Activated gamma-delta T cell treated with anti-CD3 and anti-CD28 coated beads, Interleukin-2, amount 50 U/mL, for 16 hours (primary cell): ENCODE data around the gene CYP26C1.

ENCODE experiments used
- DNase-seq: peaks from one replicate; pipeline ENCODE4 v3.0.0-alpha.2; 2020; ENCODE audit warnings: low read depth

The CYP26C1 gene, protein sequence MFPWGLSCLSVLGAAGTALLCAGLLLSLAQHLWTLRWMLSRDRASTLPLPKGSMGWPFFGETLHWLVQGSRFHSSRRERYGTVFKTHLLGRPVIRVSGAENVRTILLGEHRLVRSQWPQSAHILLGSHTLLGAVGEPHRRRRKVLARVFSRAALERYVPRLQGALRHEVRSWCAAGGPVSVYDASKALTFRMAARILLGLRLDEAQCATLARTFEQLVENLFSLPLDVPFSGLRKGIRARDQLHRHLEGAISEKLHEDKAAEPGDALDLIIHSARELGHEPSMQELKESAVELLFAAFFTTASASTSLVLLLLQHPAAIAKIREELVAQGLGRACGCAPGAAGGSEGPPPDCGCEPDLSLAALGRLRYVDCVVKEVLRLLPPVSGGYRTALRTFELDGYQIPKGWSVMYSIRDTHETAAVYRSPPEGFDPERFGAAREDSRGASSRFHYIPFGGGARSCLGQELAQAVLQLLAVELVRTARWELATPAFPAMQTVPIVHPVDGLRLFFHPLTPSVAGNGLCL

DNA sequence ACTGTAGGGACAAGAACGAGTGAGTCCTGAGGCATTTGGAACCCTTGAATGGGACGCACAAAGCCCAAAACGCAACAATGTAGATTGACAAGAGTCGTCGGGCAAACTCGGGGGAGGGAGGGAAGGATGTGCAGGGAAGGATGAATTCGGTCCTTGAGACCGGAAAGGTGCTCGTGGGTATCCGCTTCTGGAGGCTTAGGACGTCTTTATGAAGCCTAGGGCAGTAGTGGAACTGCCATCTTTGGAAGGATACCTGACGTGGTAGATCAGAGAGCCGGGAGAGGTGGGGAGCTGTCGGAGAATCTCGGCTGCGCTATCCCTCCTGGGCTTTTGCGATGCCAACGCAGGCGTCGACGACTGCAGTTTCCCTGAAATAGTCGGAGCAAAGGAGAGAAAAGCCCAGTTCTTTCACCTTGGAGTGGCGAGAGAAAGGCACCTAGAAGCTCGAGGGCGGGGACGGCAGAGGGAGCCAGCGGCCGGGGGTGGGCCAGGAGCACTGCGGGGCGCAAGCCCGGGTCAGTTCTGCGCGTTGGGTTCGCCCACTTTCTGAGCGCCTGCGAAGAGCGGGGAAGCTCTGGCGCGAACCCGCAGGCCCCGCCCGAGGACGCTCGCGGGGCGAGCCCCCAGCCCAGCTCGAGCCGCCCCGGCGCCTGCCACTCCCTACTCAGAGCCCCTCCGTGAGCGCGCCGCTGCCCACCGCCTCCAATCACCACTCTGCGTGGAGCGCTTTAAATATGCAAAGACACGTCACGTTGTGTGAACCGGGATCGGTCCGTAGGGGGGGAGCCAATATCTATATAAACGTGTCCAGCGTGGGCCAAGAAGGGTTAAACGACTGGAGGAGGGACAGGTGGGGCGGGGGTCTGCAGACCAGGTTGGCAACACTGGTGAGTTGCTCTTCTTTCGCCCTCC lies at the start of gene CYP26C1:
Gene CYP26C1, plus strand, starts transcription at position 824 of the 912 bp plus-strand sequence. CDS start 466 bp downstream, outside the sequence.
- DNase-seq: no peak

DNA sequence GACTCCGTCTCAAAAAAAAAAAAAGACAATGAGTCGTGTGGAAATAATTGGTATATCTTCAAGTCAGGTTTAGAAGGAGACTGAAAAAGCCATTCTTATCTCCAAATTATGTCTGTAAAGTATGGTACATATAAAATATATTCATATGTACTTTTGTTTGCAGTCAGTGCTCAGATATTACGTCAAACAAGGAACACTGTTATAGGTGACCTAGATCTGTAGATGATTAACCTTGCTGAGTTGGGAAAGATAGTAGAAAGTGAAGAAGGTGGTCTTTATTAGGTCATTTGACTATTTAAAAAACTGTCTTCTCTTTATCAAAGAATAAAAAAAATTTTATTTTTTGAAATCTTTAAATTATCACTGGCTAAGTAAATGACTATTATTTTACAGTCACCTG lies 44.9 kb upstream of the CYP26C1 start:
- no peak for DNase-seq

- DNase-seq: no peak
Measured at GRCh38 chr10:93023013-93023650, 37.5 kb upstream of the CYP26C1 start.

DNA sequence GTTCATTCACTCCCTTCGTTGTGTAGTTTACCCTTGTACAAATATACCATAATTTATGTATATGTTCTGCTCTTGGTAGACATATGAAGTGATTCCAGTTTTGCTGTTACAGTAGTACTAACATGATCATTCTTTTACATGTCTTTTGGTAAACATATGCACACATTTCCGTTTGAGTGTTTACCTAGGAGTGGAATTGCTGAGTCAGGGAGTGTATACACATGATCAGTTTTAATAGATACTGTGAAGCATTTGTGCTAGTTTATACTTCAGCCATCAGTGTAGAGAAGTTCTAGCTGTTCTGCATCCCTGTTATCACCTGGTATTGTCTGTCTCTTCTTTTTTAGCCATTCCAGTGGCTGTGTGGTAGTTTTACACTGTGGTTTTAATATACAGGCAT lies 34.5 kb upstream of the CYP26C1 start:
- DNase-seq: no peak

DNA sequence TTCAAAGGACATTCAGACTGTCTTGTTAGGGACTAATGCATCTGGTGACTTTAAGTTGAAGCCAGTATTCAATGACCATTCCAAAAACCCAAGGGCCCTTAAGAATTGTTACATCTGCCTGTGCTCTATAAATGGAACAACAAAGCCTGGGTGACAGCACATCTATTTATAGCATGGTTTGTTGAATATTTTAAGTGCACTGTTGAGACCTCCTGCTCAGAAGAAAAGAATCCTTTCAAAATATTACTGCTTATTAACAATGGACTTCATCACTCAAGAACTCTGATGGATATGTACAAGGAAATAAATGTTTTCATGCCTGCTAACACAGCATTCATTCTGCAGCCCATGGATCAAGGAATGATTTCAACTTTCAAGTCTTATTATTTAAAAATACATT lies 33.1 kb upstream of the CYP26C1 start:
- no peak for DNase-seq

- no peak for DNase-seq
Measured at GRCh38 chr10:93028883-93029282, 31.7 kb upstream of the CYP26C1 start.

DNA sequence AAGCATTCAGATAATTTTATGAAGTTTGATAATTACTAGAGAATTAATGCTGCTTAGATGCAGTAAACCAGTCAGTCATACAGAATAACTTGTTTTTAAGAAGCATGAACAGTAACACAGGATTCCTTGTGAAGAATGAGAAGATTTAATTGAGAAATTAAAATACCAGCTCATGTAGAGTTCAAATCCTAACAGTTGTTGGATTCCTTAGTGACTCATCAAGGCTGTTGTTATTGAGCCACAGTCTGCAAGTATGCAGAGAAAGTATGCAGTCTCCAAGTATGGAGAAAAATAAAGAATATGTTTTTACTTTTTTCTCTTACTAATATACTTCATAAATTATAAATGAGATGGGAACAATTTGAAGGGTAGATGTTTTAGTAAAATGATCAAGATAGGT lies 30.2 kb upstream of the CYP26C1 start:
- no peak for DNase-seq

GRCh38 chr10:93032105-93032808 lies 28.3 kb upstream of the CYP26C1 start:
- no peak for DNase-seq

- DNase-seq: no peak
Measured at GRCh38 chr10:93032809-93033137, 27.8 kb upstream of the CYP26C1 start.

- DNase-seq: no peak
Measured at GRCh38 chr10:93034426-93034825, 26.2 kb upstream of the CYP26C1 start.

DNA sequence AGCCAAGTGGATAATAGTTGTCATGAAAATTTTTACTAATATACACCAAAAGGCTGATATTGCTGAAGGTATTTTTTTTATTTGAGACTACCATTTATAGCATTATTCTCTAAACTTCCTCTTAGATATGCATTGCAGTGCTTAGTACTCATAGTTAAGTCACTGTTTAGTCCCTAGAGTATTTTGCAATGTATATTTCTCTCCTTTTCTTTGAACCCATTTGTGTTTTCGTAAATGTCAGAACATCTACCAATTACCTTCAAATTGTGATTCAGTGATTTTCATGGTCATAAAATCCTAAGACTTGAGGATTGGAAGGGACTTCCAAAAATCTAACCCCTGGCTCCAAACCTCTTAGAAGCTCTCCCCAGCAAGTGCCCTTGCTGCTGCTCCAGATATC lies 21.5 kb upstream of the CYP26C1 start:
- no peak for DNase-seq

DNA sequence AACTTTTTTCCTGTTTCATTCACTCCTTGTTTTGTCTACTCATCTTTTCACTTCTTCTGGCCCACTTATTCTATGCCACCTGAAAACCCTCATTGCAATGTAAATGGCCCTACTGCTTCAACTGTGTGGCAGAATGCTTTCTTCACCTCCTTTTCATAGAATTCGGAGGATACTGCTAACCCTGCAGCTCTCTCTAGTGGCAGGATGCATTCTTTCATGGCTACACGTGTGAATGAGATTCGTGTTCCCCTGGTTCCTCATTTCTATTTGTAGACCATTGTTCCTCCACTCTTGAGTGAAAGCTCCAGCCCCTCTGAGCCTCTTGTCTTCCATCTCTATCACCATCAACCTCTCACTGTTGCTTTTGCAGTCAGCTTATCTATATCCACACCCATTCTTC lies 20.9 kb upstream of the CYP26C1 start:
- DNase-seq: no peak

GRCh38 chr10:93054486-93054885 lies 6.1 kb upstream of the CYP26C1 start:
- no peak for DNase-seq

DNA sequence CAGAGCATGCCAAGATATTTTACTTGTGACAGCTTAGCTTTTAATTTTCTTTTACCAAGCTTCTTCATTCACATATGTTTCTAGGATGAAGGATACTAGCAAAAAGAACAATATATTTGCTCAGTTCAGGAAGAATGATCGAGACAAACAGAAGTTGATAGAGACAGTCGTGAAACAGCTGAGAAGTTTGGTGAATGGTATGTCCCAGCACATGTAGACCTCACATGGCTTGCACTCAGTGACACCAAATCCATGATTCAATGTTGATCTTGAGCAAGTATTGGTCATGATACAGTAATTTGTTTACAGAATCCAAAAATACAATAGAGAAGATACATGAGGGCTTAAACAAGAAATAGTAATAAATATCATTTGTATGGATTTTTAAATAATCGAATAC lies 2.5 kb upstream of the CYP26C1 start:
- no peak for DNase-seq

- no peak for DNase-seq
Measured at GRCh38 chr10:93060887-93061593, 442 bp downstream of the CYP26C1 start.

DNA sequence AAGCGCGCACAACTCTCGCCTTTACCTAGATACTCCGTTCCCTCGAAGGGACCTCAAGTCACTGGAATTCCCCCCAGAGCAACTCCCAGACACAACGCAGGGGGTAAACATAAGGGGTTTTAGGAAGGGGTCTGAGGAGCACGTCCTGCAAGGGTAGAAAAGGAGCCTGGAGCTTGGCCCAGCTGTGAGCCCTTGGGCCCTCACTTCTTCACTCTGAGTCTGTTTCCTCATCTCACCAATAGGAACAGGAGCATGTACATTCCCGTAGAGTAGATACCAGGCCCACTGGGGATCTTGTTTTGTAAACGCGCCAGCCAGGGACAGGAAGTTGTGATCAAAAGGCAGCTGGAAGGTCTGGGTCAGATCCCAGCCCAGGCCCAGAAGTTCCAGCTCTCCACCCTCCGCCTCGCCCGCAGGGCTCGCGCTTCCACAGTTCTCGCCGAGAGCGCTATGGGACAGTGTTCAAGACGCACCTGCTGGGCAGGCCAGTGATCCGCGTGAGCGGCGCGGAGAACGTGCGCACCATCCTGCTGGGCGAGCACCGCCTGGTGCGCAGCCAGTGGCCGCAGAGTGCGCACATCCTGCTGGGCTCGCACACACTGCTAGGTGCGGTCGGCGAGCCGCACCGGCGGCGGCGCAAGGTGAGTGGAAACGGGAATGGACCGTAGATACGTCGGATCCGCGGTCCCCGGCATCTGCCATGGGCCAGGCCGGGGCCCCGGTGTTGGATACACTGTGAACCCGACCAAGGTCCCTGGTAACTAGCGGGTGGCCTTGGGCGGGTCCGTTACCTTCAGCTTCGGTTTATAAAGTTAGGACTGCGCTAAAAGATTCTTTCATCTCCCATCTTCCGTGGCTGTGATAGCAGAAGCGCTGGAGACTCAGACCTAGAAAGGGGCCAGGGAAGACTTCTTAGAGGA lies 1.3 kb downstream of the CYP26C1 start:
- DNase-seq: no peak

DNA sequence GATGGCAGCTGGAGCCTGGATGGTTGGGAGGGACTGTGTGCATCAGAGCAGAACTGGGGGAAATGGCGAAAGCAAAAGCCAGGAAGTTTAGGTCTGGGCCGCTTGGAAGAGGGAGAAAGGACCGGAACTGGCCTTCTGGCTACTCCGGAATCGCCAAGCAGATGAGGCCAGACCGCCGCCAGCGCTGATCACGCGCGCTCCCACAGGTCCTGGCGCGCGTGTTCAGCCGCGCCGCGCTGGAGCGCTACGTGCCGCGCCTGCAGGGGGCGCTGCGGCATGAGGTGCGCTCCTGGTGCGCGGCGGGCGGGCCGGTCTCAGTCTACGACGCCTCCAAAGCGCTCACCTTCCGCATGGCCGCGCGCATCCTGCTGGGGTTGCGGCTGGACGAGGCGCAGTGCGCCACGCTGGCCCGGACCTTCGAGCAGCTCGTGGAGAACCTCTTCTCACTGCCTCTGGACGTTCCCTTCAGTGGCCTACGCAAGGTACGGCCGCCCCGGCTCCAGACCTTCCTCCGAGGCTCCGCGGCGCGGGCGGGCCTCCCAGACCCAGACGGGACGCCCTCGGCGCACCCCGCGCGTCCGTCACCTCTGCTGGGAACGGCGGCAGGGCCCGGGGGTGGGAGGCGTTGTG lies 2.0 kb downstream of the CYP26C1 start:
- DNase-seq: no peak

- DNase-seq: no peak
Measured at GRCh38 chr10:93063144-93063976, 2.8 kb downstream of the CYP26C1 start.
